Measurements from ENCODE around the gene SMG7. TPM values are rescaled to one million over a fixed set of nuclear protein-coding genes. Genes with fewer than 3 reads are reported as not detected.

Gene SMG7
- total RNA-seq, 4 donors from 2014 or later: 37.8 to 82.1 (median 58.9) TPM

GRCh38 chr1:183493540-183494245 lies 21.4 kb downstream of the SMG7 start:
- 83 to 84% methylated on average over 12 of the region's 12 CpGs for WGBS, 2 donors
- H3K36me3 ChIP-seq: no peaks in the 10 kb centered on the region
- H3K9me3 ChIP-seq: no peaks in the 10 kb centered on the region
- H3K4me1 ChIP-seq: no peaks in the 10 kb centered on the region
- intact Hi-C loops (cut with DNase I): no loop called here
- no peak overlapping the region for H3K4me3 ChIP-seq (replicated peaks in 1 of 3)
- H3K27me3 ChIP-seq: no peaks in the 10 kb centered on the region
- TF ChIP-seq POLR2A (IDR thresholded peaks at IDR 0.05) (no peak), CTCF (IDR thresholded peaks at IDR 0.05) (no peak)
- H3K27ac ChIP-seq: no peak overlapping the region
- DNase-seq: peak; percentile 13 to 34

- H3K9me3 ChIP-seq: no peaks in the 10 kb centered on the region
- intact Hi-C loops (cut with DNase I): no loop called here
- 95% methylated on average over 11 of the region's 11 CpGs for WGBS, 2 donors
- no peaks in the 10 kb centered on the region for H3K27me3 ChIP-seq
- H3K36me3 ChIP-seq: no peaks in the 10 kb centered on the region
- no peak for TF ChIP-seq CTCF (IDR thresholded peaks at IDR 0.05)
- H3K27ac ChIP-seq: no peak overlapping the region
- no peak for DNase-seq
- H3K4me3 ChIP-seq (replicated peaks in 1 of 3): no peak overlapping the region
- no peaks in the 10 kb centered on the region for H3K4me1 ChIP-seq
Observed at GRCh38 chr1:183495420-183495819, 23.1 kb downstream of the SMG7 start.

- DNase-seq: no peak
- H3K9me3 ChIP-seq: no peaks in the 10 kb centered on the region
- intact Hi-C loops (cut with DNase I): no loop called here
- WGBS, 2 donors: 96 to 97% methylated on average over 2 of the region's 2 CpGs
- no peak overlapping the region for H3K27ac ChIP-seq
- no peak overlapping the region for H3K4me3 ChIP-seq (replicated peaks in 1 of 3)
- H3K27me3 ChIP-seq: no peaks in the 10 kb centered on the region
- H3K4me1 ChIP-seq: no peaks in the 10 kb centered on the region
- no peaks in the 10 kb centered on the region for H3K36me3 ChIP-seq
- no peak for TF ChIP-seq POLR2A (IDR thresholded peaks at IDR 0.05)
- TF ChIP-seq CTCF (IDR thresholded peaks at IDR 0.05): no peak
Observed at GRCh38 chr1:183497218-183497617, 24.9 kb downstream of the SMG7 start.

GRCh38 chr1:183498342-183498991 lies 26.2 kb downstream of the SMG7 start:
- Histone ChIP-seq H3K27ac (no peak overlapping the region), H3K27me3 (no peaks in the 10 kb centered on the region), H3K4me3 (replicated peaks in 1 of 3) (no peak overlapping the region), H3K36me3 (no peaks in the 10 kb centered on the region), H3K9me3 (no peaks in the 10 kb centered on the region), H3K4me1 (no peaks in the 10 kb centered on the region)
- intact Hi-C loops (cut with DNase I): no loop called here
- DNase-seq: no peak
- TF ChIP-seq POLR2A (IDR thresholded peaks at IDR 0.05): no peak
- WGBS, 2 donors: 84 to 89% methylated on average over 6 of the region's 6 CpGs

GRCh38 chr1:183505454-183506089 lies 33.3 kb downstream of the SMG7 start:
- TF ChIP-seq CTCF (IDR thresholded peaks at IDR 0.05) (no peak), POLR2A (IDR thresholded peaks at IDR 0.05) (no peak)
- H3K4me3 ChIP-seq (replicated peaks in 1 of 3): no peak overlapping the region
- H3K9me3 ChIP-seq: no peaks in the 10 kb centered on the region
- H3K27me3 ChIP-seq: no peaks in the 10 kb centered on the region
- H3K27ac ChIP-seq: no peak overlapping the region
- no peaks in the 10 kb centered on the region for H3K4me1 ChIP-seq
- intact Hi-C loops (cut with DNase I): no loop called here
- no peaks in the 10 kb centered on the region for H3K36me3 ChIP-seq
- WGBS, 2 donors: 92 to 97% methylated on average over 5 of the region's 5 CpGs
- DNase-seq: no peak
